Measurements from ENCODE around the gene POLN. TPM values are rescaled to one million over a fixed set of nuclear protein-coding genes. Genes with fewer than 3 reads are reported as not detected.

Gene POLN
- total RNA-seq, 1 experiment from 2014 or later = 1.2 TPM

- Histone ChIP-seq H3K36me3 (ENCODE audit: control insufficient read depth, insufficient read depth, low read length) (no peaks in the 10 kb centered on the region), H3K27me3 (replicated peaks; ENCODE audit: control insufficient read depth, insufficient read depth, low read length) (no peaks in the 10 kb centered on the region), H3K4me1 (no peaks in the 10 kb centered on the region), H3K4me3 (ENCODE audit: low read depth, low read length) (no peak overlapping the region), H3K9me3 (no peaks in the 10 kb centered on the region)
- Mint-ChIP-seq H3K36me3 (ENCODE audit: insufficient read depth, unreplicated experiment) (no peaks in the 10 kb centered on the region), H3K4me3 (ENCODE audit: unreplicated experiment) (no peak overlapping the region), H3K9me3 (ENCODE audit: unreplicated experiment) (no peaks in the 10 kb centered on the region), H3K4me1 (ENCODE audit: low read depth, unreplicated experiment) (peaks cover 9% of the 10 kb centered on the region), H3K27me3 (ENCODE audit: insufficient read depth, unreplicated experiment) (no peaks in the 10 kb centered on the region), H3K27ac (ENCODE audit: unreplicated experiment) (no peak overlapping the region)
- intact Hi-C loops (cut with micrococcal nuclease; ENCODE audit: unreplicated experiment) = loop anchor here (1.0 to 5.0 kb wide), 3 partner anchors 197 to 249 kb away; partner anchors contain the start of genes CFAP99, RNF4 and ZFYVE28
- BruUV-seq (replicated peaks) = no TSS peak
- ChIA-PET POLR2A (interaction anchor here (0.6 to 1.0 kb wide), 2 partner anchors 42 to 316 kb away, joined by 3 to 7 read pairs; partner anchors contain the start of gene FAM193A), CTCF (interaction anchor here (0.6 to 1.8 kb wide), 11 partner anchors 11 to 817 kb away, joined by 3 to 14 read pairs (median 5); partner anchors contain the start of genes FAM193A, HAUS3, MXD4 and POLN)
- TF ChIP-seq CTCF (IDR thresholded peaks at IDR 0.05; ENCODE audit: insufficient read depth in 1 of 2, low read depth in 1 of 2, low read length in 1 of 2, severe bottlenecking in 1 of 2, unreplicated experiment in 1 of 2) = peak; percentile 78 to 88
- peak; percentile 69 to 79 for DNase-seq
These were observed 21.8 kb downstream of the POLN start for GRCh38 chr4:2220016-2220630.

- H3K9me3 Mint-ChIP-seq (ENCODE audit: unreplicated experiment) = no peaks in the 10 kb centered on the region
These were observed 22.6 kb downstream of the POLN start for GRCh38 chr4:2219233-2219760.

More at GRCh38 chr4:2219233-2219760, 22.6 kb downstream of the POLN start:
- Histone ChIP-seq H3K4me3 (ENCODE audit: low read depth, low read length) (no peak overlapping the region), H3K36me3 (ENCODE audit: control insufficient read depth, insufficient read depth, low read length) (no peaks in the 10 kb centered on the region), H3K4me1 (no peaks in the 10 kb centered on the region), H3K9me3 (no peaks in the 10 kb centered on the region), H3K27me3 (replicated peaks; ENCODE audit: control insufficient read depth, insufficient read depth, low read length) (no peaks in the 10 kb centered on the region)
- no peak for TF ChIP-seq CTCF (IDR thresholded peaks at IDR 0.05; ENCODE audit: insufficient read depth in 1 of 2, low read depth in 1 of 2, low read length in 1 of 2, severe bottlenecking in 1 of 2, unreplicated experiment in 1 of 2)
- no TSS peak for BruUV-seq (replicated peaks)
- H3K36me3 Mint-ChIP-seq (ENCODE audit: insufficient read depth, unreplicated experiment) = no peaks in the 10 kb centered on the region
- H3K27ac Mint-ChIP-seq (ENCODE audit: unreplicated experiment) = no peak overlapping the region
- H3K4me3 Mint-ChIP-seq (ENCODE audit: unreplicated experiment) = no peak overlapping the region
- ChIA-PET CTCF (interaction anchor here (0.7 to 1.7 kb wide), 7 partner anchors 11 to 818 kb away, joined by 4 to 14 read pairs (median 6); partner anchors contain the start of genes HAUS3, MXD4, POLN and RNF4), POLR2A (interaction anchor here (1.0 kb wide), 1 partner anchor 43 kb away, joined by 7 read pairs; no protein-coding TSS in a partner anchor)
- no peaks in the 10 kb centered on the region for H3K27me3 Mint-ChIP-seq (ENCODE audit: insufficient read depth, unreplicated experiment)
- DNase-seq = no peak
- intact Hi-C loops (cut with micrococcal nuclease; ENCODE audit: unreplicated experiment) = no loop called here
- peaks cover 9% of the 10 kb centered on the region for H3K4me1 Mint-ChIP-seq (ENCODE audit: low read depth, unreplicated experiment)

Data from Caco-2 (cell line).